Lung (tissue), 12 donors: ENCODE measurements around the gene SMPD2. TPM values are rescaled to one million over a fixed set of nuclear protein-coding genes. Genes with fewer than 3 reads are reported as not detected.

Experiments used
- ATAC-seq: fragments of 200-7000 bp; cut with Tn5 transposase; one replicate; pipeline ENCODE4 v1.9.1; 2020; ENCODE audit warnings: moderate number of reproducible peaks; ENCODE audit not compliant: insufficient read depth, low FRiP score
- DNase-seq, 3 donors: peaks; one replicate each; pipeline ENCODE4 v3.0.0-alpha.2; 2013 to 2017
- H3K27ac ChIP-seq, 2 donors: one replicate each; pipeline ENCODE4 v1.5.1; 2013; ENCODE audit warnings: mild to moderate bottlenecking in 2 of 2, moderate library complexity in 2 of 2, control low read depth in 1 of 2, inconsistent platforms in 1 of 2, low read depth in 1 of 2, low read length in 1 of 2
- H3K27me3 ChIP-seq, 3 donors: one replicate each; pipeline ENCODE4 v1.5.1; 2013; ENCODE audit warnings: low read length in 2 of 3; ENCODE audit not compliant: control insufficient read depth in 3 of 3, insufficient read depth in 3 of 3
- H3K36me3 ChIP-seq, 4 donors: one replicate each; pipeline ENCODE4 v1.5.1; 2013; ENCODE audit warnings: low read length in 4 of 4, mild to moderate bottlenecking in 1 of 4, moderate library complexity in 1 of 4; ENCODE audit not compliant: control insufficient read depth in 4 of 4, insufficient read depth in 4 of 4
- H3K4me1 ChIP-seq, 5 donors: one replicate each; pipeline ENCODE4 v1.5.1; 2013; ENCODE audit warnings: low read length in 5 of 5, mild to moderate bottlenecking in 2 of 5, moderate library complexity in 1 of 5; ENCODE audit not compliant: control insufficient read depth in 5 of 5, insufficient read depth in 5 of 5
- H3K4me3 ChIP-seq: one replicate; pipeline ENCODE4 v1.5.1; 2013; ENCODE audit warnings: mild to moderate bottlenecking, control low read depth, moderate library complexity
- H3K9ac ChIP-seq, 2 donors: one replicate each; pipeline ENCODE4 v1.5.1; 2013; ENCODE audit warnings: low read length in 2 of 2, control low read depth in 1 of 2; ENCODE audit not compliant: insufficient read depth in 1 of 2
- H3K9me3 ChIP-seq, 4 donors: one replicate each; pipeline ENCODE4 v1.5.1; 2013; ENCODE audit warnings: low read length in 3 of 4, mild to moderate bottlenecking in 1 of 4, moderate library complexity in 1 of 4; ENCODE audit not compliant: control insufficient read depth in 4 of 4, insufficient read depth in 3 of 4
- CTCF ChIP-seq: IDR thresholded peaks from 2 replicates; pipeline ENCODE4 v1.5.1; 2012; ENCODE audit warnings: mild to moderate bottlenecking; ENCODE audit errors: control extremely low read depth, extremely low read depth
- WGBS, 2 donors: extraction: QIAGEN DNeasy Blood & Tissue Kit; methylation state at CpG; one replicate each; pipeline ENCODE4 v1.1.7; 2013; 5-methylcytosine and 5-hydroxymethylcytosine counted together
- polyA plus RNA-seq, 2 donors: library from polyadenylated mRNA; stranded (reverse); fragments of 200-250 nt; gene quantifications; one replicate each; pipeline ENCODE4 v1.2.1, GENCODE V29; 2013
- total RNA-seq, 2 donors: library from RNA; depleted of rRNA in 1 of 2; stranded (reverse); fragments of >200 nt in 1 of 2; gene quantifications; one replicate each; pipeline ENCODE4 v1.2.1, GENCODE V29; 2014 to 2021
- donor health status: control.
- donor health status: control.
- donor health status: Bipolar disorder and iron deficiency.
- donor health status: healthy.
- donor health status: DM: yes; HTN: yes; CAD: no.

The SMPD2 gene
- total and polyA plus RNA-seq, 4 donors, result 17.4 to 22.8 (median 19.9) TPM

DNA sequence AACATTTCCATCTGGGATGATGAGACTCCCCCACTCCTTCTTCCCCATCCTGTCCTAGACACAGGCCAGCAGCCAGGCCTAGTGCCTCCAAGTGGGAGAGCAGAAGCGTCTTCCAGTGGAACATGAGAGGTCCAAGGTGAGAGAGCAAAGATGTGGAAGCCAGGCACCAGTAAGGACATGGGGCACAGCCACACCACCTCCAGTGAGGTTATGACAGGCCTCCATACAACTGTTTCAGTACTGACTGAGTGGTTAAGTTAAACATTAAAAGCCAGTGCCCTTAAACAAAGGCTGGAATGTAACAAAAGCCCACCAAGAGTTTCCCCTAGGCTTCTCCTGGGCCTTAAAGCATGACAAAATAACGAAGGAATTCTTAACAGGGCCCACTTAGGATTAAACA is 37.2 kb downstream of the SMPD2 start:
- Histone ChIP-seq H3K36me3 (peaks cover 24 to 32% (median 27%) of the 10 kb centered on the region in 4 donors), H3K4me1 (peaks cover 2 to 34% (median 20%) of the 10 kb centered on the region in 5 donors), H3K27ac (no peak overlapping the region), H3K4me3 (no peak overlapping the region), H3K27me3 (no peaks in the 10 kb centered on the region), H3K9ac (peak overlapping the region in 1 of 2 donors; percentile 11), H3K9me3 (no peaks in the 10 kb centered on the region)
- ATAC-seq (no peak), DNase-seq (peak; percentile 37 to 58 (median 49))
- TF ChIP-seq CTCF, result no peak
- WGBS, 2 donors, result 69 to 84% methylated on average over 2 of the region's 2 CpGs

DNA sequence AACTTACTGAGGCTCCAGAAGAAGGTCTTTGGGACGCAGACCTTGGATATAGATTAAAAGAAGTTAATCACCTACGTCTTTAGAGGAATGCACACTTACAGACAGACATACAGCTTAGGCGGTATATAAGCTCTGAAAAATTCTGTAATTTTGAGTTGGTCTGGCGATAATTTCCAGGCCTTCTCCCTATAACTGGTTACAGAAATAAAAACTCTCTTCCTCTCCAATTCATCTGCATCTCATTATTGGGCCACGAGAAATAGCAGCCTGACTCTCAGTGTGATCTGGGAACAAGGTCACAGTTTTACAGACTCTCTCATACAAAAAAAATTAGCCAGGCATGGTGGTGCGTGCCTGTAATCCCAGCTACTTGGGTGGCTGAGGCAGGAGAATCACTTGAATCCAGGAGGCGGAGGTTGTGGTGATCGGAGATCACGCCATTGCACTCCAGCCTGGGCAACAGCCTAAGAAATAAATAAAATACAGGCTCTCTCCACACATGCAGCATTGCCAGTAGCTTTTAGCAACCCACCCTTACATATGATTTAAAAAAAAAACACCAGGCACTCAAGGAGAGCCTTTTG is 37.8 kb downstream of the SMPD2 start:
- ATAC-seq (no peak), DNase-seq (no peak)
- H3K4me1 ChIP-seq, result peaks cover 2 to 34% (median 20%) of the 10 kb centered on the region in 5 donors
- peak overlapping the region in 1 of 2 donors; percentile 30 for H3K9ac ChIP-seq
- H3K4me3 ChIP-seq, result no peak overlapping the region
- no peaks in the 10 kb centered on the region for H3K9me3 ChIP-seq
- H3K27me3 ChIP-seq, result no peaks in the 10 kb centered on the region
- 83 to 94% methylated on average over 9 of the region's 9 CpGs for WGBS, 2 donors
- no peak for TF ChIP-seq CTCF
- H3K36me3 ChIP-seq, result peaks cover 18 to 27% (median 23%) of the 10 kb centered on the region in 4 donors
- H3K27ac ChIP-seq, result no peak overlapping the region

DNA sequence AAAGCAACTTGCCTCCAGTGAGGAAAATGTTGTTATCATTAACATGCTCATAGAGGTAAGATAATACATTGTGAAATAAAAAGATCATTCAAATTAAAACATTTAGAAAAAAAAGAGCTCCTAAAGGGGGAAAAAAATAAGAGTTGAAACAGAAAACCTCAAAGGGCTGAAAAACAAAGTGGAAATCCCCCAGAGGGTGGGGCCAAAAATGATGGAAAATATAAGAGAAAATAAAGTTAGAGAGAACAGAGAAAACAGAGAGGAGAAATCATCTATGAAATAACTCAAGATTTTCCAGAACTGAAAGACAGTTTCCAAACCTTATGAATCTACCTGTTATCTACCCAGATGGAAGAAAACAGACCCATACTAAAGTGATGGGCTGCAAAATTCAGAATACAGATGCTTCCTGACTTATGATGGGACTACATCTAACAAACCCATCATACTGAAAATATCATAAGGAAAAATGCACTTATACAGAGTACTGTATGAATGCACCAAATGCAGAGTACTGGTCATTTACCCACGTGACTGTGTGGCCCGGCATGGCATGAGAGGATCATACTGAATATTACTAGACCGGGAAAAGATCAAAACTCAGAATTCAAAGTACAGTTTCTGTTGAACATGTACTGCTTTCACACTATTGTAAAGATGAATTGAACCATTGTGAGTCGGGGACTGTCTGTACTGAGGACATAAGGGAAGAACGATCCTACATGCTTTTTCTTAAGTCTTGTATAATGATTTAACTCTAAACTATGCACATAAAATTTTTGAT is 38.5 kb downstream of the SMPD2 start:
- ATAC-seq (no peak), DNase-seq (no peak)
- no peak for TF ChIP-seq CTCF
- Histone ChIP-seq H3K27ac (no peak overlapping the region), H3K36me3 (peaks cover 17 to 20% (median 18%) of the 10 kb centered on the region in 4 donors), H3K9me3 (no peaks in the 10 kb centered on the region), H3K4me3 (no peak overlapping the region), H3K27me3 (no peaks in the 10 kb centered on the region), H3K4me1 (peaks cover 2 to 38% (median 20%) of the 10 kb centered on the region in 5 donors), H3K9ac (peak overlapping the region in 1 of 2 donors; percentile 30)
- 81 to 93% methylated on average over 5 of the region's 5 CpGs for WGBS, 2 donors
